DND-41 (cell line): Measurements from ENCODE around the gene CCDC171.

Experiments
- EZH2 ChIP-seq: IDR thresholded peaks from 3 replicates; pipeline ENCODE4 v1.6.1; 2012; ENCODE audit warnings: borderline replicate concordance, low read depth, mild to moderate bottlenecking, moderate library complexity, low read length, inconsistent platforms; ENCODE audit not compliant: severe bottlenecking
- TF ChIP-seq, protein P1 (sequence below): IDR thresholded peaks from 2 replicates; pipeline ENCODE4 v1.5.1; 2012; ENCODE audit warnings: borderline replicate concordance, low read length, moderate library complexity, mild to moderate bottlenecking; ENCODE audit not compliant: poor library complexity, severe bottlenecking; ENCODE audit errors: extremely low read depth

- TF ChIP-seq, protein P1, sequence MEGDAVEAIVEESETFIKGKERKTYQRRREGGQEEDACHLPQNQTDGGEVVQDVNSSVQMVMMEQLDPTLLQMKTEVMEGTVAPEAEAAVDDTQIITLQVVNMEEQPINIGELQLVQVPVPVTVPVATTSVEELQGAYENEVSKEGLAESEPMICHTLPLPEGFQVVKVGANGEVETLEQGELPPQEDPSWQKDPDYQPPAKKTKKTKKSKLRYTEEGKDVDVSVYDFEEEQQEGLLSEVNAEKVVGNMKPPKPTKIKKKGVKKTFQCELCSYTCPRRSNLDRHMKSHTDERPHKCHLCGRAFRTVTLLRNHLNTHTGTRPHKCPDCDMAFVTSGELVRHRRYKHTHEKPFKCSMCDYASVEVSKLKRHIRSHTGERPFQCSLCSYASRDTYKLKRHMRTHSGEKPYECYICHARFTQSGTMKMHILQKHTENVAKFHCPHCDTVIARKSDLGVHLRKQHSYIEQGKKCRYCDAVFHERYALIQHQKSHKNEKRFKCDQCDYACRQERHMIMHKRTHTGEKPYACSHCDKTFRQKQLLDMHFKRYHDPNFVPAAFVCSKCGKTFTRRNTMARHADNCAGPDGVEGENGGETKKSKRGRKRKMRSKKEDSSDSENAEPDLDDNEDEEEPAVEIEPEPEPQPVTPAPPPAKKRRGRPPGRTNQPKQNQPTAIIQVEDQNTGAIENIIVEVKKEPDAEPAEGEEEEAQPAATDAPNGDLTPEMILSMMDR, result no peak
- TF ChIP-seq EZH2, result no peak
These were observed 278.5 kb downstream of the CCDC171 start for GRCh38 chr9:15831384-15831783.
